ENCODE measurements around the gene RAC2.

The RAC2 gene

DNA sequence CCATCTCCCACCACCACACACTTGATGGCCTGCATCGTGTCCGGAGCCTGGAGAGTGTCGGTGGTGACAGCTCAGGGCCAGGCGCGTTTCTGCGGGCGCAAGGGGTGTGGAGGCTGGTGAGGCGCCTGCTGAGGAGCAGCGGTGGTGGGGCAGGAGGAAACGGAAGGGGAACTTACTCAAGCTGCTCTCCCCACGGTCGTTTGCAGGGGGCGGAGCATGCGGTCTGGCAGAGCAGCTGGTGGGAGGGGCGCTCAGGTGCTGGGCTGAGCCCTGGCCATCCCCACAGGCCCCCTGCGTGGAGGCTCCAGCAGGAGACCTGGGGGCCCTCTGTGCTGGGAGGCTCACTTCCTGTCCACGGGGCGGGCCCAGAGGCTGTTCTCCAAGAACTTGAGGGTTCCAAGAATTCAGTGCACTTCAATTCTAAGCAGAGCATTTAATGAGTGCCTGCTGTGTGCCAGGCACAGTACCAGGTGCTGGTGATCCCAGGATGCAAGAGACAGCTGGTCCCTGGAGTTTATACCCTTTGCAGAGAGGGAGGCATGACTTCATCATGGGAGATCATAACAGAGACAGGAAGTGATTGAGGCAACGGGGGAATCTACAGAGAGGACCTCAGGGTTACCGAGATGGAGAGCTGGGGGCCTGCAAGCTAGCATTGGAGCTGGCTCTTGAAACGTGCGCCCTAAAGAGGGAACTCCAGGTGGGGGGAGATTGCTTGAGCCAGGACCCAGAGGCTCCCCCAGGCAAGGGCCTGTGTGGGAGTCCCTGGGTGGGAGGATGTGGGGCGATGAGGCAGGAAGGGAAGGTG, at the start of gene RAC2:
TSS of gene RAC2 (minus strand) at position 156 of the 808 bp plus-strand sequence. CDS start at position 35, 121 bp downstream.
- DNase-seq: peak; percentile 81

DNA sequence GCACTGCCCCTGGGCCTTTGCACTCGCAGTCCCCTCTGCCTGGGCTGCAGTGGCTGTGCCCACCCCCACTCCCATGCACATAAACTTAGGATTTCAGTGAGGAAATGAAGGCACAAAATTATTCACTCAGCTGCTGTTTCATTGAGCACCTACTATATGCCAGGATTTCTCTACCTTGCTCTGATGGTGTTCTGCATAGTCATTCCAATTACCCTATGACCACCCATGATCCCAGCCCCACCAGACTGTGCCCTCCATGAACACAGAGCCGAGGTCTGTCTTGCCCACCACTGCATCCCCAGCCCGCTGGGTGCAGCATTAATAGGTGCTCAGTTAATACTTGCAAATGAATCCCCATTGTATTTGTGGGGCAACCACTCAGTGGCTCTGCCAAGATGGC, 49.1 kb upstream of the RAC2 start:
- DNase-seq: no peak

GRCh38 chr22:37292641-37293040, 48.6 kb upstream of the RAC2 start:
- no peak for DNase-seq

- no peak for DNase-seq
These were observed 47.7 kb upstream of the RAC2 start for GRCh38 chr22:37291559-37292298.

GRCh38 chr22:37290737-37291136, 46.7 kb upstream of the RAC2 start:
- peak; percentile 41 for DNase-seq

- DNase-seq: no peak
These were observed 45.2 kb upstream of the RAC2 start for GRCh38 chr22:37289156-37289735.

GRCh38 chr22:37288521-37288920, 44.5 kb upstream of the RAC2 start:
- no peak for DNase-seq

DNA sequence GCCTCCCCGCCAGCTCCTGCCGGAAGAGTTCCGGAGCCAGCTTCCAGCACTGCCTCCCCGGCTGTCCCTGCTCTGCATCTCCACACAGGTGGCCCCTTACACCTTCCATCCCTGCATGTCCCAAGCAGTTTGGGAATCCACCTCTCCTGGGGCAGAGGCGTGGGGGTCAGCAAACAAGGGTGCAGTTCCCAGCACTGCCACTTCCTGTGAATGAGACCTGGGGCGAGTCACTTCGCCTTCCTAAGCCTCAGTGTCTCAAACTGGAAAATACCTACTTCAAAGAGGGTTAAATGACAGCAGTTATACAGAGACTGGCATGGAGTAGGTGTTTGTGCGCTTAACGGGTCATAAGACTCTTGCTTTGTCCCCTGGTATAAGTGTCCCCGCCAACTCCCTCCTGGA, 43.5 kb upstream of the RAC2 start:
- DNase-seq: no peak

- no peak for DNase-seq
These were observed 41.9 kb upstream of the RAC2 start for GRCh38 chr22:37285937-37286336.

DNA sequence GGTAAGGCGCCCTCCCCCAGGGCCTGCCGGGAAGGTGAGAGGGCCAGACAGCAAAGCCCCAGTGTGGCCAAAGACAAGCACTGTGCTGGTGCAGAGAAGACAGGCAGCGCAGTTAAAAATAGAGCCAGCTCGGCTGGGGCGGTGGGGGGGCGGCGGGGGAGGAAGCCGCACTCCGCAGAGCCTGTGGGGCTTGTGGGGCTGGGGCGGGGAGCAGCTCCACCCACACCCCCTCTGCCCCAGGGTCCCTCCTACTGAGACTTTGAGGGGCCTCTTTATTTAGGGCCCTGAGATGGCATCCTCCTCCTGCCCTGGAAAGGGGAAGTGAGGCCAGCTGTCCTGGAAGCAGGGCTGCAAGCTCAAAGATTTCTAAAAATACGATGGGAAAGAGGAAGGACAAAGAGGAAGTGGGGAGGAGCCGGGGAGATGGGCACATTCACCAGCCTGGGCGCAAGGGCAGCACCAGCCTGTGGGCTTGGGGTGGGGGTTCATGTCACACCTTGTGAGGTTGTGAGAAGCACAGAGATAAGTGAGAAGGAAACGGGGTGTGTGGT, 40.8 kb upstream of the RAC2 start:
- no peak for DNase-seq

DNA sequence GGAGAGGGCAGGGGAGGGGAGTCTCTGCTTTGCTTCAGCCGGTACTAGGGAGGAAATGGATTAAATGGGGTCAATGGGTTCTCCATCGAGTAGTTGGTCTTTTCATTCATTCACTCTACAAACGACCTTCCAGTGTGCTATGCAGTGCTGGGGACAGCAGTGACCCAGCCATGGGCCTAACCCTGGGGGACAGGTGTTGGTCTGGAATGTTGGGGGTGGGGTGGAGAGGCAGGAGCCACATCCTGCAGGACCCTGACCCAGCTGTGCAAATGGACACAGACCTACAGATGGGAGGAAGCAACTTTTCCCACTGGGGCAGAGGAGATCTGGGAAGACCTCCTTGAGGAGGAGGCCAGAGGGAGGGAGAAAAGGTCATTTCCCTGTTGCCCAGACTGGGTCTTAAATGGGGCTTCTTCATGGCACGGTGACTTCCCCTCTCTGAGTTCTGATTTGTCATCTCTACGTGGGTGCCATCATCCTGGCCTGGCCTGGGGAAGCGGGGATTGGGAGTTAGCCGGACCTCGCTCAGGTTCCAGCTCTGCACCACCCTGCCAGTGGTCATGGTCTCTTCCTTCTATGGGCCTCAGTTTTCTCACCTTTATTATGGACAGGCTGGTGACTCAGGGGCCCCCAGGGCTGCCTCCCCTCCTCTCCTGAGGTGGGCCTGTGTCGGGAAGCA, 40.2 kb upstream of the RAC2 start:
- no peak for DNase-seq

DNA sequence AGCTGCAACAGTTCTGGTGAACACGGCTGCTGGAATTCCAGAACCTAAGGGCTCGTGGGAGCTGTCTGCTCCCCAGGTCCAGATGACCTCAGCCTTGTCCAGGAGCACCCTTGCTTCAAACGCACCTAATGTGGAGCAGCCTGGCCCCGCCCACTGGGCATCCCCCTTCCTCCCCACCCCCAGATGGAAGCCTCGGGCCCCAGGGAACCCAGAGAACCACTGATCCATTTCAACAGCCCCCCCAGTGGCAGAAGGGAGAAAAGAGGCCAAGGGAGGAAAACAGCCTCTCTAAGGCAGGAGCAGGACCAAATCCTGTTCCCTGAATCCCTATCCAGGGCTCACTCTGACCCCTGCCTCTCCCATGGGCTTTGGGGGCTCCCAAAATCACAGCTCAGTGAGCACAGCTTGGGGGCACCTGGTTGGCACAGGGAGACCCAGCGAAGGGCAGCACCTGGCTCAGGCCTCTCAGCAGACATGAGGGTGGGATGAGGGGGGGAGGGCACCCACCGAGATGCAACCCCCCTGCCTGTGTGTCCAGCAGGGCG, 39.4 kb upstream of the RAC2 start:
- no peak for DNase-seq

DNA sequence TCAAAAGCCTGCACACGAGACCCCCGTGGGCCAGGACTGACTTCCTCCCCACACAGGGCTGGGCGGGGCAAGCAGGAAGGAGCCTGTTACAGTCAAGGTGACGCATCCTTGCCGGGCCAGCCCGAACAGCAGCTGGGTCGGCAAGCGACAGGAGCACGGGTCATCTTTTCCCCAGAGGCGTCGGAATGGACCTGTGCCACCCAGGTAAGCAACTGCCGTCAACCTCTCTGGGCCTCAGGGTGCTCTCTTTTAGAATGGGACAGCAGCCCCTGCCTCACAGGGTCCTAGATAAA, 38.3 kb upstream of the RAC2 start, which contains the start of gene CYTH4:
TSS of gene CYTH4 (plus strand) at position 124 of the 293 bp plus-strand sequence. CDS start at position 186, 62 bp downstream.
- DNase-seq: no peak

DNA sequence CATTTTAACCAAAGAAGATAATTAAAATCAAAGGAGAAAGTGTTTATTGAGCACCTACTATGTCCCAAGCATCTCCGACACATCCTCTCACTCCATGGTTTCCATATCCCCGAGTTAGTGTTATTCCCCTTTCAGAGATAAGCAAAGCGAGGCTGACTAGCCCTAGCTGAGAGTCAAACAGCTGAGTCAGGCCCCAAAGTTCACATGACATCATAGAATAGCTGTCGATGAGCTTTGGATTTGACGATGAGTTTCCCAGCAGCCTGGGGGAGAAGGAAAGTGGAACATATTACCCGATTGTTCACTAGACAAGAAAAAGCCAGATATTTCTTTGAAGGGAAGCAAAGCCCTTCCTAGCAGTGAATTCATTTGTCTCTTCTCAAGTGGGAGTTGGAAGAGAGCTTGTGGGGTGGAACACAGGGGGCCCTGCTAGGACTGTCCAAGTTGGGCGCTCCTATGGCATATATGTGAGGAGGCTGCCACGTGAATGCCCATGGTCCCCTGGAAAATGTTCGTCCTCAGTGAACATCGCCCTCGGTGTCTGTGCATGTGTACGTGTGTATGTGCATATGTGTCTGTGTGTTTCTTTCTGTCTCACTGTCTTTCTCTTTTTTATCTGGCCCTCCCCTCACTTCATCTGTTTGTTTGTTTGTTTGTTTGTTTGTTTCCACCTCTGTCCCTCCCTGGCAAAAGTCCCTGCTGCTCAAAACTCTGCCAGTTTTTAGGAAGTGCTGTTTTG, 37.7 kb upstream of the RAC2 start:
- DNase-seq: no peak

- no peak for DNase-seq
These were observed 37.1 kb upstream of the RAC2 start for GRCh38 chr22:37281195-37281594.

DNA sequence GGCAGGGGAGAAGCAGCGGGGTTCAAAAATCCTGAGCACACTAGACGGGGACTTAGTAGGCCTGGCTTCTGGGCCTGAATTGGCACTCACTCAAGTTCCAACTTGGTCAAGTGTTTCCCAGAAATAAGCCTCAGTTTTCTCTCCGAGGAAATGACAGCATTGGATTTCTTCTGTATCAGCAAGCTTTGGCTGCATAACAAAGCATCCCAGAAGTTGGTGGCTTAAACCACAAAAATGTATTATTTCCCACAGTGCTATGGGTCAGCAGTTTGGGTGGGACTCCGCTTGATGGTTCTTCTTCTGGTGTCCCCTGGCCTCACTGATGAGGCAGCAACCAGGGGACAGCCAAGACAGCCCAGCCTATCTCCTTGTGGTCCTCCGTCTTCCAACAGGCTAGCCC, 36.6 kb upstream of the RAC2 start:
- no peak for DNase-seq

DNA sequence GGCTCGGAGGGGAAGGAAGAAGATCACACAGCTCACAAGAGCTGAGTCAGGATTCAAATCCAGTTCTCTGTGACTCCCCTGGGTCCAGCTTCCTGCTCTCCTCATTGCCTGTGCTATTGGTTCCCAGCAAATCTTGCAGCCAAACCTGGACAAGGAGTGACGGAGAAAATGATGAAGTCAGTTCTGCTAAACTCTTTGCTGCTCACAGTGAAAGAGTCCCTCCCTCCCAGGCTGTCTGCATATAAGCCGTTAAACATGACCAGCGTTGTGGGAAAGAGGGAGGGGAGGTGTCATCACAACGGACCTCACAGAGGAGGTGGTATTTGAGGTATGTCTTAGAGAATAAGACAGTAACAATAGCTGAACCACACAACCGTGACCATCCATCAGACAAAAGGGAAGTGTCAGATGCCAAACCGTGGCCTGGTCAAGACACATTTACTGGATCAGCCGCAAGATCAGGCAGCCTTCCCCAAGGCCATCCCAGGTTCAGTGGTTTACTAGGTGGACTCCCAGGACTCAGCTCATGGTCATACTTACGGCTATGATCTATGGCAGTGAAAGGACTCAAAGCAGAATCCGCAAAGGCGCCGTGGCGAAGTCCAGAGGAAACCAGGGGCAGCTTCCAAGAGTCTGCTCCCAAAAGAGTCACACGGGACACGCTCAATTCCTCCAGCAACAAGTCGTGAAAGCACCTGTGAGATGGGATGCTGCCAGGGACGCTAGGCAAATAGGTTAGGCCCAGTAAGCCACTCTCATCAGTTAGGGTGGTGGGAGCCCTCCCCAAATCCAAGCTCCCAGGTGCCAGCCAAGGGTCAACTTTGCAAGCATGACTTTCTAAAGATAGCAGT, 35.5 kb upstream of the RAC2 start:
- no peak for DNase-seq

DNA sequence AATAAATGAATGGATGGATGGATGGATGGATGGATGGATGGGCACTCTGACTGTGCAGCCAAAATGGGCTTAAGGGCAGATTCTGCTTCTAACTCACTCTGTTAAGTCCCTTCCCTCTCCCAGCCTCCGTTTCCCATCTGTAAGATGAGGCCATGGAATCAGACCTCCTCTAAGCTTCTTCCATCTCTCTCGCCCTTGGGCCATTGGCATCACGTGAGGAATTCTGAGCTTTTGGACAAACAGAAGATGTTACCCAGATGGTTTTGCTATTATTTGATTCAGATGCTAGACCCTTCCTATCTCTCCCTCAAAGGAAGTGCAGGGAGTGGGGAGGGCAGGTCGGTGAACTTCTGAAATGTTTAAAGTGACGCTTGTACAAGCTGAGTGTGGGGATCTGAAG, 34.2 kb upstream of the RAC2 start:
- peak; percentile 23 for DNase-seq

DNA sequence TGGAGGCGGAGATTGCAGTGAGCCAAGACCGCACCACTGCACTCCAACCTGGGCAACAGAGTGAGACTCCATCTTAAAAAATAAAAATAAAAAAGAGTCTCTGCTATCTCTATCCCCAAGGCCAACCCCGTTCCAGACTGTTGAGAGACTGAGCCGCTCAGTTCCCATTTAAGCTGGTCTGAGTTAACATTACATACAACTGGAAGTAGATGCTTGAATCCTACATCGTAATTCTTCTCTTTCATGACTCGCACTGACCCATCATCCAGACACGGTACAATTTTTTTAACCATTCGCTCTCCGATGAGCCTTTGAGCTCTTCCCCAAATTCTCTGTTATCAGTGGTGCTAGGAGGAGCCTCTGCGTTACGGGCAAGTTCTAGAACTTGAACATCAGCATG, 33.3 kb upstream of the RAC2 start:
- no peak for DNase-seq

GRCh38 chr22:37276776-37277175, 32.7 kb upstream of the RAC2 start:
- DNase-seq: no peak

DNA sequence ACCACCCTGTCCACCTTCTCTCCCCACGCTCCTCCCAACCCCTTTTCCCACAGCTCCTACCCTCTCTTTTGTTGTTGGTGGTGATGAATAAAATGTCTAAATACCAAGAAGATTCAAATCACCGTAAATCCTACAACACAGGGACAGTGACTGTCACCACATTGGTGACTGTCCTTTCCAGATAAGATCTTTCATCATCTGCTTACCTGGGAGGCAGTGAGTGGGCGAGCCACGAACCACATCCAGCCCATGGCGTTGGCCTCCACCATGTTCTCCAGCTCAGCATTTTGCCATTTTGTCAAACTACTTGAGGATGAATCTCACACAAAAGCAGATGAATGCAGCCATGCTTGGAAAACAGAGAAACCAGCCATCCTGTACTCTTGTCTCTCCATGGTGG, 31.6 kb upstream of the RAC2 start:
- no peak for DNase-seq

Measured in EL (cell line).